ENCODE data around the gene POLR1G.

DNA sequence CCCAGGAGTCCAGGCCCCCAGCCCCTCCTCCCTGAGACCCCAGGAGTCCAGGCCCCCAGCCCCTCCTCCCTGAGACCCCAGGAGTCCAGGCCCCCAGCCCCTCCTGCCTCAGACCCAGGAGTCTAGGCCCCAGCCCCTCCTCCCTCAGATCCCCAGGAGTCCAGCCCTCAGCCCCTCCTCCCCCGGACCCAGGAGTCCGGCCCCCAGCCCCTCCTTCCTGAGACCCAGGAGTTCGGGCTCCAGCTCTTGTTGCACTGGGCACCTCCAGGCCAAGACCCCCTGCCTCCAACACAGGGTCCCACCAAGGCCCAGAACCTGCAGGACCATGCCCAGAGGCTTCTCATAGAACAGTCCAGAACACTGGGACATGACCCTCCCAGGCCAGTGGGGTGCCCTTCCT is 13.5 kb downstream of the POLR1G start:
- TF ChIP-seq, protein P1, sequence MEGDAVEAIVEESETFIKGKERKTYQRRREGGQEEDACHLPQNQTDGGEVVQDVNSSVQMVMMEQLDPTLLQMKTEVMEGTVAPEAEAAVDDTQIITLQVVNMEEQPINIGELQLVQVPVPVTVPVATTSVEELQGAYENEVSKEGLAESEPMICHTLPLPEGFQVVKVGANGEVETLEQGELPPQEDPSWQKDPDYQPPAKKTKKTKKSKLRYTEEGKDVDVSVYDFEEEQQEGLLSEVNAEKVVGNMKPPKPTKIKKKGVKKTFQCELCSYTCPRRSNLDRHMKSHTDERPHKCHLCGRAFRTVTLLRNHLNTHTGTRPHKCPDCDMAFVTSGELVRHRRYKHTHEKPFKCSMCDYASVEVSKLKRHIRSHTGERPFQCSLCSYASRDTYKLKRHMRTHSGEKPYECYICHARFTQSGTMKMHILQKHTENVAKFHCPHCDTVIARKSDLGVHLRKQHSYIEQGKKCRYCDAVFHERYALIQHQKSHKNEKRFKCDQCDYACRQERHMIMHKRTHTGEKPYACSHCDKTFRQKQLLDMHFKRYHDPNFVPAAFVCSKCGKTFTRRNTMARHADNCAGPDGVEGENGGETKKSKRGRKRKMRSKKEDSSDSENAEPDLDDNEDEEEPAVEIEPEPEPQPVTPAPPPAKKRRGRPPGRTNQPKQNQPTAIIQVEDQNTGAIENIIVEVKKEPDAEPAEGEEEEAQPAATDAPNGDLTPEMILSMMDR (IDR thresholded peaks at IDR 0.05), result no peak
- TF ChIP-seq POLR2A (IDR thresholded peaks at IDR 0.05), result no peak
- TF ChIP-seq EP300 (IDR thresholded peaks at IDR 0.05), result no peak
- TF ChIP-seq POLR2AphosphoS5 (IDR thresholded peaks at IDR 0.05), result no peak

All from stomach (tissue), 4 donors.